ENCODE data around the gene LRRC8C.

The LRRC8C gene

GRCh38 chr1:89608319-89608983 is 24.5 kb upstream of the LRRC8C start:
- Histone ChIP-seq H3K36me3 (ENCODE audit: control insufficient read depth, low read length) (no peaks in the 10 kb centered on the region), H3K4me3 (ENCODE audit: low read length) (no peak overlapping the region), H3K79me2 (ENCODE audit: control insufficient read depth, low read length) (no peaks in the 10 kb centered on the region), H3K9me3 (ENCODE audit: control insufficient read depth, insufficient read depth, low read length) (no peaks in the 10 kb centered on the region), H3F3A (ENCODE audit: control insufficient read depth, insufficient read depth) (no peaks in the 10 kb centered on the region), H3K9me2 (replicated peaks; ENCODE audit: control insufficient read depth, low read length) (no peaks in the 10 kb centered on the region), H3K4me2 (ENCODE audit: low read length) (no peak overlapping the region), H3K27ac (ENCODE audit: low read depth, low read length) (no peak overlapping the region), H3K4me1 (ENCODE audit: control insufficient read depth, low read length) (no peaks in the 10 kb centered on the region), H3K27me3 (ENCODE audit: control insufficient read depth, low read length) (peaks cover 7% of the 10 kb centered on the region), H4K20me1 (ENCODE audit: control insufficient read depth, insufficient read depth, low read depth, low read length) (no peaks in the 10 kb centered on the region)
- TF ChIP-seq CTCF (IDR thresholded peaks at IDR 0.05; ENCODE audit: low read depth, low read length, poor library complexity, severe bottlenecking), result no peak
- no peak for TF ChIP-seq EZH2phosphoT487 (IDR thresholded peaks at IDR 0.05; ENCODE audit: borderline replicate concordance, low read length)

GRCh38 chr1:89608984-89609725 is 23.8 kb upstream of the LRRC8C start:
- H3K4me3 ChIP-seq (ENCODE audit: low read length), result no peak overlapping the region
- no peaks in the 10 kb centered on the region for H3K9me3 ChIP-seq (ENCODE audit: control insufficient read depth, insufficient read depth, low read length)
- H4K20me1 ChIP-seq (ENCODE audit: control insufficient read depth, insufficient read depth, low read depth, low read length), result no peaks in the 10 kb centered on the region
- peaks cover 7% of the 10 kb centered on the region for H3K27me3 ChIP-seq (ENCODE audit: control insufficient read depth, low read length)
- TF ChIP-seq CTCF (IDR thresholded peaks at IDR 0.05; ENCODE audit: low read depth, low read length, poor library complexity, severe bottlenecking) (no peak), EZH2phosphoT487 (IDR thresholded peaks at IDR 0.05; ENCODE audit: borderline replicate concordance, low read length) (no peak)
- no peak overlapping the region for H3K4me2 ChIP-seq (ENCODE audit: low read length)
- no peaks in the 10 kb centered on the region for H3K36me3 ChIP-seq (ENCODE audit: control insufficient read depth, low read length)
- no peaks in the 10 kb centered on the region for H3K4me1 ChIP-seq (ENCODE audit: control insufficient read depth, low read length)
- H3F3A ChIP-seq (ENCODE audit: control insufficient read depth, insufficient read depth), result no peaks in the 10 kb centered on the region
- no peak overlapping the region for H3K27ac ChIP-seq (ENCODE audit: low read depth, low read length)
- no peaks in the 10 kb centered on the region for H3K79me2 ChIP-seq (ENCODE audit: control insufficient read depth, low read length)
- no peaks in the 10 kb centered on the region for H3K9me2 ChIP-seq (replicated peaks; ENCODE audit: control insufficient read depth, low read length)

- Histone ChIP-seq H3K4me3 (ENCODE audit: low read length) (no peak overlapping the region), H3K36me3 (ENCODE audit: control insufficient read depth, low read length) (no peaks in the 10 kb centered on the region), H3K4me2 (ENCODE audit: low read length) (no peak overlapping the region), H3K27me3 (ENCODE audit: control insufficient read depth, low read length) (peaks cover 7% of the 10 kb centered on the region), H3F3A (ENCODE audit: control insufficient read depth, insufficient read depth) (no peaks in the 10 kb centered on the region), H3K79me2 (ENCODE audit: control insufficient read depth, low read length) (no peaks in the 10 kb centered on the region), H3K9me3 (ENCODE audit: control insufficient read depth, insufficient read depth, low read length) (no peaks in the 10 kb centered on the region), H3K9me2 (replicated peaks; ENCODE audit: control insufficient read depth, low read length) (no peaks in the 10 kb centered on the region), H3K4me1 (ENCODE audit: control insufficient read depth, low read length) (no peaks in the 10 kb centered on the region), H3K27ac (ENCODE audit: low read depth, low read length) (no peak overlapping the region), H4K20me1 (ENCODE audit: control insufficient read depth, insufficient read depth, low read depth, low read length) (no peaks in the 10 kb centered on the region)
- TF ChIP-seq EZH2phosphoT487 (IDR thresholded peaks at IDR 0.05; ENCODE audit: borderline replicate concordance, low read length) (no peak), CTCF (IDR thresholded peaks at IDR 0.05; ENCODE audit: low read depth, low read length, poor library complexity, severe bottlenecking) (no peak)
Observed at GRCh38 chr1:89609781-89610456, 23.0 kb upstream of the LRRC8C start.

All from DOHH2 (cell line).